ENCODE data around the gene PPIF. TPM values are rescaled to one million over a fixed set of nuclear protein-coding genes. Genes with fewer than 3 reads are reported as not detected.

PPIF gene
- total RNA-seq, 1 experiment from 2014 or later = 59.0 TPM

DNA sequence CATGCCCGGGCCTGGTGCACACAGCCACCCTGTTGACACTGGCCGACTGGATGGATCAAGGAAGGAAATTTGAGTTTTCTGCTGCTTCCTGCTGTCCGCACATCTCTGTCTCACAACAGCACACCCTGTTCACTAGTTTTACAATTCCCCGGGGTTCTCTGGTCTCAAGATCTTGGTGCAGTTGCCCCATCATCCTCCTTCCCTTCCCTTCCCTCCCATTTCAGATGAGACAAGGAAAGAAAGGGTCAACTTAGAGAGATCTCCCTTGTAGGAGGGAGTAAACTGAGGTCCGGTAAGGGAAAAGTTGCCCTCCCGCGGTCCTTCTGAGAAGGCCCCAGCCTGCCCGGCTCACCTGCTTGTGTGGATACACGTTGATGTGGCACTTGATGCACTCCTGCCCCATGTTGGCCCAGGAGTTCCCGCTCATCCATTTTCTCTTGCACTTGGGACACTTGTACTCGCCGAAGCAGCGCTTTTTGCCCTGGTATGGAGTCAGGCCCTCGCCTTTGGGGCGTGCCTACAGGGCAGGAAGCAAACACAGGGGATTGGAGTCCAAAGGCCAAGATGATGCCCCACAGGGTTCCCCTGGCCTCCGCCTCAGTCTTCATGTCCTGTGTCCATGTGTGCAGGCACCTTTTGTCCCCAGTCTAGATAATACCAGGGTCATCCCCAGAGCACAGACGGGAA is 46.8 kb downstream of the PPIF start:
- ATAC-seq = no peak
- no peak for DNase-seq (ENCODE audit: low read depth, low spot score)
- CTCF ChIA-PET = no interaction called here

DNA sequence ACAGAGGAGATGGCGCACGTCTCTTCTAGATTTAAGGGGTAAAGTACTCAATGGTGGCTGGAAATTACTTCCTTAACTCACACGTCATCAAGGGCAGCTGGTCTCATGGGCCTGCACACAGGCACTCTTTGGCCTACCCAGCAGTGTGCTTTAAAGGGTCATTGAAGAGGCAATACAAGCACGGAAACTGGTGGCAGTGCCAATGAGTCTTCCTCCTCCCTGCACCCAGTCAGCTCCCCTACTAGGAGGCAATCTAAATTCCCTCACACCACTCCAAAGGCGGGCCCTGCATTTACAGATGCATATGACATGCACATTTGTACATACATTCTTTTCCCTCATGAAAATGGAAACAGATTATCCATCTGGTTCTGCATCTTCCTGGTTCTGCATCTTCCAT is 47.4 kb downstream of the PPIF start:
- TF ChIP-seq, protein P1, sequence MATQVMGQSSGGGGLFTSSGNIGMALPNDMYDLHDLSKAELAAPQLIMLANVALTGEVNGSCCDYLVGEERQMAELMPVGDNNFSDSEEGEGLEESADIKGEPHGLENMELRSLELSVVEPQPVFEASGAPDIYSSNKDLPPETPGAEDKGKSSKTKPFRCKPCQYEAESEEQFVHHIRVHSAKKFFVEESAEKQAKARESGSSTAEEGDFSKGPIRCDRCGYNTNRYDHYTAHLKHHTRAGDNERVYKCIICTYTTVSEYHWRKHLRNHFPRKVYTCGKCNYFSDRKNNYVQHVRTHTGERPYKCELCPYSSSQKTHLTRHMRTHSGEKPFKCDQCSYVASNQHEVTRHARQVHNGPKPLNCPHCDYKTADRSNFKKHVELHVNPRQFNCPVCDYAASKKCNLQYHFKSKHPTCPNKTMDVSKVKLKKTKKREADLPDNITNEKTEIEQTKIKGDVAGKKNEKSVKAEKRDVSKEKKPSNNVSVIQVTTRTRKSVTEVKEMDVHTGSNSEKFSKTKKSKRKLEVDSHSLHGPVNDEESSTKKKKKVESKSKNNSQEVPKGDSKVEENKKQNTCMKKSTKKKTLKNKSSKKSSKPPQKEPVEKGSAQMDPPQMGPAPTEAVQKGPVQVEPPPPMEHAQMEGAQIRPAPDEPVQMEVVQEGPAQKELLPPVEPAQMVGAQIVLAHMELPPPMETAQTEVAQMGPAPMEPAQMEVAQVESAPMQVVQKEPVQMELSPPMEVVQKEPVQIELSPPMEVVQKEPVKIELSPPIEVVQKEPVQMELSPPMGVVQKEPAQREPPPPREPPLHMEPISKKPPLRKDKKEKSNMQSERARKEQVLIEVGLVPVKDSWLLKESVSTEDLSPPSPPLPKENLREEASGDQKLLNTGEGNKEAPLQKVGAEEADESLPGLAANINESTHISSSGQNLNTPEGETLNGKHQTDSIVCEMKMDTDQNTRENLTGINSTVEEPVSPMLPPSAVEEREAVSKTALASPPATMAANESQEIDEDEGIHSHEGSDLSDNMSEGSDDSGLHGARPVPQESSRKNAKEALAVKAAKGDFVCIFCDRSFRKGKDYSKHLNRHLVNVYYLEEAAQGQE (IDR thresholded peaks at IDR 0.05; ENCODE audit: insufficient read depth in 1 of 2, low read depth in 2 of 2, low read length in 1 of 2) = no peak
- no peak for TF ChIP-seq SIN3A (IDR thresholded peaks at IDR 0.05; ENCODE audit: borderline replicate concordance, insufficient read depth, low read depth, low read length)
- TF ChIP-seq TCF7L2 (IDR thresholded peaks at IDR 0.05; ENCODE audit: low read depth, low read length) = no peak
- no peak for TF ChIP-seq POLR2AphosphoS5 (IDR thresholded peaks at IDR 0.05; ENCODE audit: low read depth, low read length)
- no peak for TF ChIP-seq CTCF (IDR thresholded peaks at IDR 0.05)
- in situ Hi-C loops (cut with HindIII; ENCODE audit: low pct_unique_long_range_greater_than_20kb, low sequenced_read_pairs) (no loop called here), intact Hi-C loops (cut with micrococcal nuclease; ENCODE audit: unreplicated experiment) (no loop called here)
- Histone ChIP-seq H3K4me3 (ENCODE audit: low read depth in 2 of 2, low read length in 2 of 2) (no peak overlapping the region), H3K27ac (ENCODE audit: low read length) (no peak overlapping the region), H3K9me3 (ENCODE audit: control insufficient read depth, insufficient read depth, low read depth, low read length) (no peaks in the 10 kb centered on the region), H3K27me3 (ENCODE audit: control insufficient read depth, insufficient read depth, low read length) (no peaks in the 10 kb centered on the region), H3K36me3 (ENCODE audit: control insufficient read depth, insufficient read depth, low read length) (no peaks in the 10 kb centered on the region), H3K4me1 (ENCODE audit: control insufficient read depth, insufficient read depth, low read length) (peaks cover 5% of the 10 kb centered on the region)
- POLR2A ChIA-PET = no interaction called here
- ATAC-seq = no peak
- no TSS peak for BruUV-seq (replicated peaks)
- CTCF ChIA-PET = no interaction called here
- no peak for DNase-seq (ENCODE audit: low read depth, low spot score)

More for the DNA sequence above, 46.8 kb downstream of the PPIF start:
- Histone ChIP-seq H3K4me1 (ENCODE audit: control insufficient read depth, insufficient read depth, low read length) (peaks cover 2% of the 10 kb centered on the region), H3K4me3 (ENCODE audit: low read depth in 2 of 2, low read length in 2 of 2) (no peak overlapping the region), H3K36me3 (ENCODE audit: control insufficient read depth, insufficient read depth, low read length) (no peaks in the 10 kb centered on the region), H3K27me3 (ENCODE audit: control insufficient read depth, insufficient read depth, low read length) (no peaks in the 10 kb centered on the region), H3K9me3 (ENCODE audit: control insufficient read depth, insufficient read depth, low read depth, low read length) (no peaks in the 10 kb centered on the region), H3K27ac (ENCODE audit: low read length) (no peak overlapping the region)
- in situ Hi-C loops (cut with HindIII; ENCODE audit: low pct_unique_long_range_greater_than_20kb, low sequenced_read_pairs) = no loop called here
- intact Hi-C loops (cut with micrococcal nuclease; ENCODE audit: unreplicated experiment) = no loop called here
- TF ChIP-seq SIN3A (IDR thresholded peaks at IDR 0.05; ENCODE audit: borderline replicate concordance, insufficient read depth, low read depth, low read length) (no peak), CTCF (IDR thresholded peaks at IDR 0.05) (no peak), POLR2AphosphoS5 (IDR thresholded peaks at IDR 0.05; ENCODE audit: low read depth, low read length) (no peak), TCF7L2 (IDR thresholded peaks at IDR 0.05; ENCODE audit: low read depth, low read length) (no peak)
- TF ChIP-seq, protein P1 (IDR thresholded peaks at IDR 0.05; ENCODE audit: insufficient read depth in 1 of 2, low read depth in 2 of 2, low read length in 1 of 2) = no peak
- no TSS peak for BruUV-seq (replicated peaks)
- POLR2A ChIA-PET = no interaction called here

All from Panc1 (cell line).